NCI-H1092 (cell line): ENCODE results near the gene SHISA9.

ENCODE experiments used
- DNase-seq: peaks from one replicate; lab custom pipeline; 2025; lab: John Stamatoyannopoulos, UW

The SHISA9 gene

DNA sequence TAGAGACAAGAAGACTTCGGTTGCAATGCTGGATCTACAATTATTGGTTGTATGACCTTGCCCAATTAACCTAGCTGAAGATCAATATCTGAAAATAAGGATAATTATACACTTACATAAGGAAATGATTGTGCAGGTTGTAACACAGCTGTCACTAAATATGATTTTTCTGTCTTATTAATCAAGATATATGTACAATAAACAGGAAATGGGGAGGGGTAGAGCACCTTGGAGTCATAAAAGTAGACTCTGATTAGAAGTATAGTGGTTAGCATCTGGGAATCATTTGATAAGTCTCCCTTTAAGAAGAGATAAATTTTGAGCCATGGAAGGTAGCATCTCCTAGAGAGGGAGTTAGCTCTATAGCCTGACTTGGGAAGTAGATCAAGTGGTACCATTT is 369.2 kb downstream of the SHISA9 start:
- DNase-seq: no peak

DNA sequence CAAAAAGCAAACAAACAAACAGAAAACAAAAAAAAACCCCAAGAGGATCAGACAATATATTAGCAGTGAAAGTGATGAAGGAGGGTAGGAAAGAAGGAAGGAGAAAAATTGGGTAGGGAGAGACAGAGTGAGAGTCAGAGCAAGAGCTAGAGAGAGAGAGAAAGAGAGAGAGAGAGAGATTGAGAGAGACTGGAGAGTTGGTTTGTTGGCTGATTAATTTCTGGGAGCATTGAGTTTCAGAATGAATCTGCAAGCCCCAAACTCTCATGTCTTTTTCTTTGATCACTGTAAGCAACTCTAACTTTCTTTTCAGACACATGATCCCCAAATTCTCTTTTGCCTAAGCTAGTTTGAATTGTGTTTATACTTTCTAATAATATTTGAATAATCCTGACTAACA is 388.1 kb downstream of the SHISA9 start:
- DNase-seq: no peak
